NCI-H146 treated with DMSO at 0.1 percent for 48 hours (cell line): ENCODE data around the gene FLOT2.
A peak's percentile ranks its signal among the peaks of the same experiment; 100 is the strongest.
"Not testable (repeated sequence)": the region's sequence is repeated elsewhere in the genome, so short reads cannot be mapped to it uniquely, and the experiment has no call there.

Source experiments
- DNase-seq: peaks from one replicate; lab custom pipeline; 2025; ENCODE audit not compliant: unreplicated experiment; lab: John Stamatoyannopoulos, UW

The FLOT2 gene

GRCh38 chr17:28877150-28877711, 20.3 kb downstream of the FLOT2 start:
- DNase-seq: not testable (repeated sequence)

GRCh38 chr17:28875848-28876550, 21.5 kb downstream of the FLOT2 start:
- no peak for DNase-seq

GRCh38 chr17:28874750-28875149, 22.8 kb downstream of the FLOT2 start:
- DNase-seq: no peak

- DNase-seq: no peak
Observed at GRCh38 chr17:28873839-28874238, 23.7 kb downstream of the FLOT2 start.

- no peak for DNase-seq
Observed at GRCh38 chr17:28871056-28871579, 26.4 kb downstream of the FLOT2 start.

GRCh38 chr17:28867276-28867675, 30.3 kb downstream of the FLOT2 start:
- no peak for DNase-seq

GRCh38 chr17:28865946-28866752, 31.4 kb downstream of the FLOT2 start:
- no peak for DNase-seq

- no peak for DNase-seq
Observed at GRCh38 chr17:28864991-28865849, 32.3 kb downstream of the FLOT2 start.

GRCh38 chr17:28863953-28864352, 33.6 kb downstream of the FLOT2 start:
- no peak for DNase-seq

- no peak for DNase-seq
Observed at GRCh38 chr17:28862561-28862960, 35.0 kb downstream of the FLOT2 start.

- DNase-seq: no peak
Observed at GRCh38 chr17:28861393-28862203, 35.9 kb downstream of the FLOT2 start.

- DNase-seq: no peak
Observed at GRCh38 chr17:28860363-28860808, 37.1 kb downstream of the FLOT2 start.

- no peak for DNase-seq
Observed at GRCh38 chr17:28858801-28859355, 38.7 kb downstream of the FLOT2 start.

GRCh38 chr17:28857905-28858800, 39.4 kb downstream of the FLOT2 start:
- no peak for DNase-seq

GRCh38 chr17:28856028-28856574, 41.4 kb downstream of the FLOT2 start:
- DNase-seq: no peak

GRCh38 chr17:28855336-28855679, 42.2 kb downstream of the FLOT2 start:
- no peak for DNase-seq

GRCh38 chr17:28854457-28855335, 42.8 kb downstream of the FLOT2 start, which contains the start of gene ERAL1:
TSS of gene ERAL1 (plus strand) at chr17:28855016. CDS start at chr17:28855035, 19 bp downstream.
- peak; percentile 79 for DNase-seq
